ENCODE measurements around the gene CYB5B.

DNA sequence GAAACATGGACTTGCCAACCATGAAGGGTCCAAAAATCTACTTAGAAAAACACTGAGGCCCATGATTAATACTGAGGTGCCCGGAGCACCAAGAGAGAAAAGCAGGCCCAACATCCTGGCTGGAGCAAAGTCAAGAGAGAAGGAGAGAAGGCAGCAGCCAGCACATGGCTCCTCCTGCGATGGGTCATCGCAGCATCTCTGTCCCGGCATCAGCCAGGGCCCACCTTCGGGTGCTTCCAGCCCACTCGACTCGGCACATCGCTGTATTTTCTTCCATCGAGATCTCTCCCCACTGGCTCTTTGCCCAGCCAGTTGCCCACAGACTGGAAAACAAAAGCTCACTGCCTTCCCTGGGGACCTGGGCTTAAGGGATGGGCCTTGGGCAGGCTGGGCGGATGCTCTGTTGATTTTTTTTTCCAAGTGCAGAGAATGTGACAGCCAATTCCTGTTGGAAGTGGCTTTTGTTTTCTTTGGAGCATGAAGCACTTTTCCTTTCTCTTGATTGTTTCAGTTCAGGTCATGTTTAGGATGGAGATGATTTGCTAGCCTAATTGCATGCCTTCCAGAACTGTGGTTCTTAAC lies 58.1 kb downstream of the CYB5B start:
- TF ChIP-seq, protein P1, sequence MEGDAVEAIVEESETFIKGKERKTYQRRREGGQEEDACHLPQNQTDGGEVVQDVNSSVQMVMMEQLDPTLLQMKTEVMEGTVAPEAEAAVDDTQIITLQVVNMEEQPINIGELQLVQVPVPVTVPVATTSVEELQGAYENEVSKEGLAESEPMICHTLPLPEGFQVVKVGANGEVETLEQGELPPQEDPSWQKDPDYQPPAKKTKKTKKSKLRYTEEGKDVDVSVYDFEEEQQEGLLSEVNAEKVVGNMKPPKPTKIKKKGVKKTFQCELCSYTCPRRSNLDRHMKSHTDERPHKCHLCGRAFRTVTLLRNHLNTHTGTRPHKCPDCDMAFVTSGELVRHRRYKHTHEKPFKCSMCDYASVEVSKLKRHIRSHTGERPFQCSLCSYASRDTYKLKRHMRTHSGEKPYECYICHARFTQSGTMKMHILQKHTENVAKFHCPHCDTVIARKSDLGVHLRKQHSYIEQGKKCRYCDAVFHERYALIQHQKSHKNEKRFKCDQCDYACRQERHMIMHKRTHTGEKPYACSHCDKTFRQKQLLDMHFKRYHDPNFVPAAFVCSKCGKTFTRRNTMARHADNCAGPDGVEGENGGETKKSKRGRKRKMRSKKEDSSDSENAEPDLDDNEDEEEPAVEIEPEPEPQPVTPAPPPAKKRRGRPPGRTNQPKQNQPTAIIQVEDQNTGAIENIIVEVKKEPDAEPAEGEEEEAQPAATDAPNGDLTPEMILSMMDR (conservative IDR thresholded peaks at IDR 0.05 in 1 of 2, IDR thresholded peaks at IDR 0.05 in 1 of 2; ENCODE audit: low read depth in 1 of 2, low read length in 2 of 2): no peak
- no peak for TF ChIP-seq EZH2 (IDR thresholded peaks at IDR 0.05; ENCODE audit: low read length, missing control alignments)

Measured in fibroblast of lung (primary cell).